GM23338 (cell line): ENCODE measurements around the gene PHLDB1. TPM values are rescaled to one million over a fixed set of nuclear protein-coding genes. Genes with fewer than 3 reads are reported as not detected.

ENCODE experiments used
- ATAC-seq: fragments of 200-7000 bp; cut with Tn5 transposase; 3 replicates; pipeline ENCODE4 v1.9.1; 2020
- DNase-seq: peaks from one replicate; pipeline ENCODE4 v3.0.0-alpha.2; 2015; ENCODE audit warnings: low spot score
- H2AFZ ChIP-seq: fragments of 200-600 bp; sonication (generic); 2 replicates; pipeline ENCODE4 v1.8.0; 2016; ENCODE audit warnings: antibody characterized with exemption, mild to moderate bottlenecking, moderate library complexity
- H3F3A ChIP-seq: fragments of 200-600 bp; sonication (generic); replicated peaks from 2 replicates; pipeline ENCODE4 v1.8.0; 2017; ENCODE audit warnings: antibody characterized with exemption, mixed run types, low read depth
- H3K27ac ChIP-seq: fragments of 200-600 bp; sonication (generic); 2 replicates; pipeline ENCODE4 v1.6.1; 2016; ENCODE audit warnings: low read depth
- H3K27me3 ChIP-seq: fragments of 200-600 bp; sonication (generic); 2 replicates; pipeline ENCODE4 v1.8.0; 2016; ENCODE audit warnings: mild to moderate bottlenecking, mixed run types, moderate library complexity; ENCODE audit not compliant: insufficient read depth
- H3K36me3 ChIP-seq: fragments of 200-600 bp; sonication (generic); 2 replicates; pipeline ENCODE4 v1.8.0; 2016; ENCODE audit warnings: mild to moderate bottlenecking; ENCODE audit not compliant: insufficient read depth
- H3K4me1 ChIP-seq: fragments of 200-600 bp; sonication (generic); 2 replicates; pipeline ENCODE4 v1.8.0; 2016; ENCODE audit warnings: mild to moderate bottlenecking, moderate library complexity; ENCODE audit not compliant: insufficient read depth
- H3K4me2 ChIP-seq: fragments of 200-600 bp; sonication (generic); 2 replicates; pipeline ENCODE4 v1.7.1; 2017; ENCODE audit warnings: mixed run types
- H3K4me3 ChIP-seq: fragments of 200-600 bp; sonication (generic); 2 replicates; pipeline ENCODE4 v1.6.1; 2016; ENCODE audit warnings: mixed run types
- H3K79me2 ChIP-seq: fragments of 200-600 bp; sonication (generic); replicated peaks from 2 replicates; pipeline ENCODE4 v1.8.0; 2017; ENCODE audit warnings: mild to moderate bottlenecking; ENCODE audit not compliant: insufficient read depth
- H3K9me2 ChIP-seq: fragments of 200-600 bp; sonication (generic); 2 replicates; pipeline ENCODE4 v1.8.0; 2017; ENCODE audit not compliant: insufficient read depth
- H4K20me1 ChIP-seq: fragments of 200-600 bp; sonication (generic); replicated peaks from 2 replicates; pipeline ENCODE4 v1.8.0; 2017; ENCODE audit warnings: mild to moderate bottlenecking; ENCODE audit not compliant: insufficient read depth
- H3K27ac Mint-ChIP-seq: 2 replicates; pipeline ENCODE4 v1.8.0; 2020; ENCODE audit warnings: inconsistent platforms, mild to moderate bottlenecking, moderate library complexity, mixed read lengths
- H3K27me3 Mint-ChIP-seq: 3 replicates; pipeline ENCODE4 v1.8.0; 2022; ENCODE audit warnings: low read depth, mild to moderate bottlenecking, moderate library complexity, mixed read lengths, inconsistent platforms; ENCODE audit not compliant: insufficient read depth, poor library complexity
- H3K36me3 Mint-ChIP-seq: 3 replicates; pipeline ENCODE4 v1.8.0; 2021; ENCODE audit warnings: low read depth, mild to moderate bottlenecking, inconsistent platforms, moderate library complexity, mixed read lengths
- H3K4me1 Mint-ChIP-seq: 3 replicates; pipeline ENCODE4 v1.8.0; 2020; ENCODE audit warnings: mild to moderate bottlenecking, inconsistent platforms, mixed read lengths
- H3K4me3 Mint-ChIP-seq: 3 replicates; pipeline ENCODE4 v1.8.0; 2021; ENCODE audit warnings: moderate library complexity, mild to moderate bottlenecking, inconsistent platforms, mixed read lengths
- H3K9me3 Mint-ChIP-seq: 3 replicates; pipeline ENCODE4 v1.8.0; 2020; ENCODE audit warnings: moderate library complexity, mild to moderate bottlenecking, inconsistent platforms, mixed read lengths
- CREB1 ChIP-seq: fragments of 250-450 bp; sonication (Bioruptor Pico); IDR thresholded peaks from 2 replicates; pipeline ENCODE4 v1.5.0; 2020; ENCODE audit warnings: low read depth, mild to moderate bottlenecking, moderate library complexity
- CTCF ChIP-seq, 2 experiments: fragments of 200-600 bp in 1 of 2; sonication (generic) in 1 of 2; conservative IDR thresholded peaks; 2 replicates each; pipeline versions ENCODE4 v1.5.1 to v1.6.1; 2016 to 2017; ENCODE audit warnings: antibody characterized with exemption in 2 of 2, low read depth in 2 of 2, mild to moderate bottlenecking in 2 of 2, moderate library complexity in 1 of 2
- ETS1 ChIP-seq: IDR thresholded peaks from 2 replicates; pipeline ENCODE4 v1.6.1; 2016; ENCODE audit warnings: antibody characterized with exemption
- EZH2 ChIP-seq: fragments of 200-600 bp; sonication (generic); IDR thresholded peaks from one replicate; pipeline ENCODE4 v1.8.0; 2017; ENCODE audit warnings: antibody characterized with exemption, mild to moderate bottlenecking, low read depth; ENCODE audit not compliant: unreplicated experiment
- EZH2phosphoT487 ChIP-seq: fragments of 200-600 bp; sonication (generic); IDR thresholded peaks from one replicate; pipeline ENCODE4 v1.8.1; 2018; ENCODE audit warnings: antibody characterized with exemption; ENCODE audit not compliant: unreplicated experiment
- JUNB ChIP-seq: IDR thresholded peaks from one replicate; pipeline ENCODE4 v1.6.1; 2016; ENCODE audit warnings: antibody characterized with exemption; ENCODE audit not compliant: unreplicated experiment
- NANOG ChIP-seq: IDR thresholded peaks from 2 replicates; pipeline ENCODE4 v1.6.1; 2016; ENCODE audit warnings: antibody characterized with exemption, borderline replicate concordance
- POLR2AphosphoS5 ChIP-seq: IDR thresholded peaks from 2 replicates; pipeline ENCODE4 v1.6.1; 2016; ENCODE audit warnings: antibody characterized with exemption, low read depth
- REST ChIP-seq: IDR thresholded peaks from one replicate; pipeline ENCODE4 v1.6.1; 2018; ENCODE audit warnings: antibody characterized with exemption; ENCODE audit not compliant: unreplicated experiment
- STAT1 ChIP-seq: IDR thresholded peaks from one replicate; pipeline ENCODE4 v1.6.1; 2016; ENCODE audit warnings: antibody characterized with exemption; ENCODE audit not compliant: unreplicated experiment
- ZNF114 ChIP-seq: fragments of 250-450 bp; sonication (Bioruptor Pico); IDR thresholded peaks from 2 replicates; pipeline ENCODE4 v1.5.0; 2020; ENCODE audit warnings: mild to moderate bottlenecking, moderate library complexity
- ZNF462 ChIP-seq: fragments of 250-450 bp; sonication (Bioruptor Pico); IDR thresholded peaks from 2 replicates; pipeline ENCODE4 v1.5.0; 2020; ENCODE audit warnings: mild to moderate bottlenecking, moderate library complexity
- polyA plus RNA-seq: library from polyadenylated mRNA; unstranded; fragments of >200 nt; fragmentation: Nextera tagmentation; extraction: Ambion mirVana; gene quantifications from 2 replicates; pipeline ENCODE4 v1.2.1, GENCODE V29; 2016
- total RNA-seq: library from RNA; depleted of rRNA; stranded (reverse); fragments of >200 nt; shearing (Covaris generic); gene quantifications from 2 replicates; pipeline ENCODE4 v1.2.3, GENCODE V29; 2014

PHLDB1 gene
- total and polyA plus RNA-seq, 2 experiments from 2014 or later: 46.0 to 85.2 TPM

- TF ChIP-seq ZNF462 (CRISPR knock-in tag): no peak
- TF ChIP-seq ETS1: no peak
- no peak for TF ChIP-seq EZH2
- TF ChIP-seq JUNB: no peak
These were observed 36.6 kb downstream of the PHLDB1 start (continued) for GRCh38 chr11:118643995-118644345.

- Histone ChIP-seq H3K27ac (no peak overlapping the region), H3K27me3 (no peaks in the 10 kb centered on the region), H3K9me2 (no peaks in the 10 kb centered on the region), H3F3A (no peaks in the 10 kb centered on the region), H3K4me2 (no peak overlapping the region), H3K79me2 (no peaks in the 10 kb centered on the region), H4K20me1 (peaks cover 24% of the 10 kb centered on the region), H3K4me1 (no peaks in the 10 kb centered on the region), H3K4me3 (no peak overlapping the region), H2AFZ (no peak overlapping the region), H3K36me3 (peaks cover 25% of the 10 kb centered on the region)
- Mint-ChIP-seq H3K27me3 (peaks cover 2% of the 10 kb centered on the region), H3K4me1 (no peaks in the 10 kb centered on the region), H3K27ac (no peak overlapping the region), H3K9me3 (no peaks in the 10 kb centered on the region; the same call in 2 of the 3 replicates), H3K36me3 (peaks cover 46% of the 10 kb centered on the region), H3K4me3 (no peak overlapping the region)
- ATAC-seq (no peak), DNase-seq (no peak)
- no peak for TF ChIP-seq STAT1
- TF ChIP-seq EZH2: no peak
- TF ChIP-seq REST: no peak
- TF ChIP-seq CTCF (conservative IDR thresholded peaks at IDR 0.05; ENCODE audit: low read depth in 2 of 2): no peak
- no peak for TF ChIP-seq CREB1 (CRISPR knock-in tag)
- no peak for TF ChIP-seq ETS1
- no peak for TF ChIP-seq EZH2phosphoT487
- no peak for TF ChIP-seq JUNB
- TF ChIP-seq POLR2AphosphoS5: no peak
- no peak for TF ChIP-seq ZNF114 (CRISPR knock-in tag)
- TF ChIP-seq NANOG: no peak
These were observed 37.1 kb downstream of the PHLDB1 start for GRCh38 chr11:118644496-118644895.
